Activated naive CD8-positive, alpha-beta T cell treated with anti-CD3 and anti-CD28 coated beads, Interleukin-2, amount 10 ng/mL, durations not matched to agents 7 days and 5 days (primary cell): ENCODE data around the gene CLASRP. TPM values are rescaled to one million over a fixed set of nuclear protein-coding genes. Genes with fewer than 3 reads are reported as not detected.
"Not testable (repeated sequence)": the region's sequence is repeated elsewhere in the genome, so short reads cannot be mapped to it uniquely, and the experiment has no call there.

Experiments used
- ATAC-seq: fragments of 150-1000 bp; cut with Tn5 transposase; one replicate; pipeline ENCODE4 v1.10.0; 2021; ENCODE audit warnings: low read depth, moderate library complexity
- POLR2A ChIA-PET: fragments of 350-600 bp; sonication (Branson Sonifier 250); formaldehyde crosslinking; loops from one replicate; lab custom pipeline; 2021; ENCODE audit warnings: antibody characterized with exemption; lab: Charles Lee
- DNase-seq: peaks from one replicate; pipeline ENCODE4 v3.0.0; 2021
- H3K27ac Mint-ChIP-seq: one replicate; pipeline ENCODE4 v1.8.0; 2022; ENCODE audit warnings: mild to moderate bottlenecking, mixed read lengths
- H3K27me3 Mint-ChIP-seq: one replicate; pipeline ENCODE4 v1.8.0; 2022; ENCODE audit warnings: mild to moderate bottlenecking, moderate library complexity, mixed read lengths
- H3K36me3 Mint-ChIP-seq: one replicate; pipeline ENCODE4 v1.8.0; 2021; ENCODE audit warnings: mild to moderate bottlenecking, mixed read lengths
- H3K4me1 Mint-ChIP-seq: one replicate; pipeline ENCODE4 v1.8.0; 2021; ENCODE audit warnings: mixed read lengths
- H3K4me3 Mint-ChIP-seq: one replicate; pipeline ENCODE4 v1.8.0; 2022; ENCODE audit warnings: mild to moderate bottlenecking, moderate library complexity, mixed read lengths
- H3K9me3 Mint-ChIP-seq: one replicate; pipeline ENCODE4 v1.8.0; 2021; ENCODE audit warnings: mixed read lengths
- total RNA-seq, 2 experiments: library from RNA; stranded (reverse); gene quantifications; one replicate each; pipeline ENCODE4 v1.2.3, GENCODE V29; 2021

Gene CLASRP, protein sequence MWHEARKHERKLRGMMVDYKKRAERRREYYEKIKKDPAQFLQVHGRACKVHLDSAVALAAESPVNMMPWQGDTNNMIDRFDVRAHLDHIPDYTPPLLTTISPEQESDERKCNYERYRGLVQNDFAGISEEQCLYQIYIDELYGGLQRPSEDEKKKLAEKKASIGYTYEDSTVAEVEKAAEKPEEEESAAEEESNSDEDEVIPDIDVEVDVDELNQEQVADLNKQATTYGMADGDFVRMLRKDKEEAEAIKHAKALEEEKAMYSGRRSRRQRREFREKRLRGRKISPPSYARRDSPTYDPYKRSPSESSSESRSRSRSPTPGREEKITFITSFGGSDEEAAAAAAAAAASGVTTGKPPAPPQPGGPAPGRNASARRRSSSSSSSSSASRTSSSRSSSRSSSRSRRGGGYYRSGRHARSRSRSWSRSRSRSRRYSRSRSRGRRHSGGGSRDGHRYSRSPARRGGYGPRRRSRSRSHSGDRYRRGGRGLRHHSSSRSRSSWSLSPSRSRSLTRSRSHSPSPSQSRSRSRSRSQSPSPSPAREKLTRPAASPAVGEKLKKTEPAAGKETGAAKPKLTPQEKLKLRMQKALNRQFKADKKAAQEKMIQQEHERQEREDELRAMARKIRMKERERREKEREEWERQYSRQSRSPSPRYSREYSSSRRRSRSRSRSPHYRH
- 100 to 1,000 TPM; 128 to 129 TPM for total RNA-seq

DNA sequence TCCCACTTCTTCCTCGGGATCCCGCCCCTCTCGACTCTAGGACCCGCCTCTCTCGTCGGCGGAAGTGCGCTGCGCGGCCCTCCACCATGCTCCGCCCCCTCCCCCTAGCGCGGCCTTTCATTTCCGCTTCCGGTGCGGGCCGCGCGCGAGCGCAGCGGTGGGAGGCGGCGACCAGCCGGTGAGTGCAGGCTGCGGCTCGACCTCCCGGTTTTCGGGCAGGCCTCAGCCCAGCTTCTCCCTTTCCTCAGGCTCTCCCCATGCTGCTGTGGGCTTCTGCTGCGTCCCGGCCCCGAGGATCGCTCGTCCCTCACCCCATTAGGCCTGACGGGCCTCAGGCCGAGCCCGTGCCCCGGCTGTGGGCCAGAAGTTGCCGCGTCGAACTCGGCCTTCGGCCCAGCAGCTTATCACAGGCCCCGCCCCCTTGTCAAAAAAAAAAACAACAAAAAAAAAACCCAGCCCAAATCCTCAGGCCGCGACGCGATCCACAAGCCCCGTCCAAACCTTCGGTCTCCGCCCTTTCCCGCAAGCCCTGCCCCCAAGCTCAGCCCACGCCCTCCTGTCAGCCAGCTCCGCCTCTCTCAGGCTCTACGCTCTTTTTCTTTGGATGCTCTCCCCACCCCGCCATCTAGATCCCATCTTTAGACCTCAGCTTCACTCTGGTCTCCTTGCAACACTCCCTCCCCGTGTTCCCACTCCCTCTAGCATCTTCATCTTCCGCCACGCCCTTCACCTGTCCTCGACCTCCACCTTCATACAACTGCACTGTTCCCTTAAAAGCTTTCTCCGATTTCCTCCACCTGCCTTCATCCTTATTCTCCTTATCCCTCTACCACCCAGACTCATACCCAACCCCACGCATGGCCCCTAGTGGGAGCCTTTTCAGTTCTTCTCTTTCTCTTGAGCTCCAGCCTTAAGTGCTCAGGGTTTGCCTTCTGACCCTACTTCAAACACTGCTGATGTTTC lies at the start of gene CLASRP:
Gene CLASRP, plus strand, starts transcription at position 115 of the 963 bp plus-strand sequence. CDS start 1,168 bp downstream, outside the sequence.
- peaks cover 25% of the 10 kb centered on the region for H3K4me1 Mint-ChIP-seq
- no peaks in the 10 kb centered on the region for H3K9me3 Mint-ChIP-seq
- H3K36me3 Mint-ChIP-seq = peaks cover 27% of the 10 kb centered on the region
- ATAC-seq = peak; percentile 92
- peak within 1 kb of the TSS; percentile 97 for H3K27ac Mint-ChIP-seq
- H3K27me3 Mint-ChIP-seq = no peaks in the 10 kb centered on the region
- H3K4me3 Mint-ChIP-seq = peak within 1 kb of the TSS; percentile 96
- peak; percentile 93 for DNase-seq
- POLR2A ChIA-PET = interaction anchor here (0.6 to 2.3 kb wide), 17 partner anchors 8 to 269 kb away, joined by 3 to 17 read pairs (median 4); partner anchors contain the start of genes BLOC1S3, CLPTM1, PPP1R37 and RELB

DNA sequence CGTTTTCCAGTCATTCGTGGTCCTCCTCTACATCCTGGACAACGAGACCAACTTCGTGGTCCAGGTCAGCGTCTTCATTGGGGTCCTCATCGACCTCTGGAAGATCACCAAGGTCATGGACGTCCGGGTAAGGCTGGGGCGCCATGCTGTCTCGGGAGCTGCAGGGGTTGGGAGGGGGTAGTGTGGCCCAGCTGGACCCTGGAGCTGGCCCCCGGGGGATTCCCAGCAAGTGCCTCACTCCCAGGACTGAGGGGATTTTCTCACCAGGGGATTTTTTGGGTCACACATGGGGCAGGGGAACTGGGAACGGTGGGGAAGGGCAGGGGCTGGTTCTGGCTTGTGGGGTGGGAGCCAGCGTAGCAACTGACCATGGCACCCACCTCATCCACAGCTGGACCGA lies 48.4 kb upstream of the CLASRP start:
- H3K36me3 Mint-ChIP-seq = peaks cover 5% of the 10 kb centered on the region
- ATAC-seq (no peak), DNase-seq (no peak)
- H3K4me3 Mint-ChIP-seq = no peak overlapping the region
- H3K9me3 Mint-ChIP-seq = no peaks in the 10 kb centered on the region
- no peak overlapping the region for H3K27ac Mint-ChIP-seq
- H3K27me3 Mint-ChIP-seq = no peaks in the 10 kb centered on the region
- POLR2A ChIA-PET = no interaction called here
- H3K4me1 Mint-ChIP-seq = peaks cover 7% of the 10 kb centered on the region

DNA sequence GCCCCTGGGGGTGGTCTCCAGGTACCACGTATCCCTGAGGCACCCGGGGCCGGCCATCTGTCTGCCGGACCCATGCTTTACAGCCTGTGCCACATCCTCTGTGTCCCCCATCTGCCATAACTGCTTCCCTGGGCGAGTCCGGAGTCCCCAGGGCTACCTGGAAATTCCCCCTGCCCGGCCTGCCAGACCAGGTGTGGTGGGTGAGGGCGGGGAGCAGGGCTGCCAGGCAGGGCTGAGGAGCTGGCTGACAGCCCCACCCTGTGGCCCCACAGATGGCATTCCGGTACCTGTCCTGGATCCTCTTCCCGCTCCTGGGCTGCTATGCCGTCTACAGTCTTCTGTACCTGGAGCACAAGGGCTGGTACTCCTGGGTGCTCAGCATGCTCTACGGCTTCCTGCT lies 47.9 kb upstream of the CLASRP start:
- peaks cover 5% of the 10 kb centered on the region for H3K36me3 Mint-ChIP-seq
- POLR2A ChIA-PET = no interaction called here
- ATAC-seq (no peak), DNase-seq (no peak)
- no peaks in the 10 kb centered on the region for H3K9me3 Mint-ChIP-seq
- H3K4me3 Mint-ChIP-seq = no peak overlapping the region
- no peak overlapping the region for H3K27ac Mint-ChIP-seq
- peaks cover 7% of the 10 kb centered on the region for H3K4me1 Mint-ChIP-seq
- no peaks in the 10 kb centered on the region for H3K27me3 Mint-ChIP-seq

DNA sequence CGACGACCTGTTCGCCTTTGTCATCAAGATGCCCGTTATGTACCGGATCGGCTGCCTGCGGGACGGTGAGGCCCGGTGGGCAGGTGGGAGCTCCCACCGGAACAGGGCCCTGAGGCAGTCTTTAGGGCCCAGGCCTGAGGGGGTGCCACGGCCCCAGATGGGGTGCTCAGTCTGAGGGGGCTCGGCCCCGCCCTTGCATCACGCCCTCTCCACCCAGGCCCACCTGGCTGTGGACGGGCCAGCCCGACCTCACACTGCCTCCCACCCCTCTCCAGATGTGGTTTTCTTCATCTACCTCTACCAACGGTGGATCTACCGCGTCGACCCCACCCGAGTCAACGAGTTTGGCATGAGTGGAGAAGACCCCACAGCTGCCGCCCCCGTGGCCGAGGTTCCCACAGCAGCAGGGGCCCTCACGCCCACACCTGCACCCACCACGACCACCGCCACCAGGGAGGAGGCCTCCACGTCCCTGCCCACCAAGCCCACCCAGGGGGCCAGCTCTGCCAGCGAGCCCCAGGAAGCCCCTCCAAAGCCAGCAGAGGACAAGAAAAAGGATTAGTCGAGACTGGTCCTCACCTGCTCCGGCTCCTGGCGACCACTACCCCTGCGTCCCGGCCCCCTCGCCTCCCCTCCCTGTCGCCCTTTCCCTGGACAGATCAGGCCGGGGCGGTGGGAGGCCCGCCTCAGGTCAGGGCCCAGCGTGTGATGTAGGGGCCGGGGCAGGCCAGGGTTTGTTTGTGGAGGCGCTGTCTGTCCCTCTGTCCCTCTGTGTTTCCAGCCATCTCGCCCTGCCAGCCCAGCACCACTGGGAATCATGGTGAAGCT lies 46.3 kb upstream of the CLASRP start:
- DNase-seq (no peak), ATAC-seq (no peak)
- H3K4me3 Mint-ChIP-seq = no peak overlapping the region
- POLR2A ChIA-PET = interaction anchor here (0.6 kb wide), 1 partner anchor 55 kb away, joined by 3 read pairs; no protein-coding TSS in a partner anchor
- H3K36me3 Mint-ChIP-seq = peaks cover 5% of the 10 kb centered on the region
- peaks cover 7% of the 10 kb centered on the region for H3K4me1 Mint-ChIP-seq
- no peaks in the 10 kb centered on the region for H3K9me3 Mint-ChIP-seq
- H3K27me3 Mint-ChIP-seq = no peaks in the 10 kb centered on the region
- H3K27ac Mint-ChIP-seq = no peak overlapping the region

DNA sequence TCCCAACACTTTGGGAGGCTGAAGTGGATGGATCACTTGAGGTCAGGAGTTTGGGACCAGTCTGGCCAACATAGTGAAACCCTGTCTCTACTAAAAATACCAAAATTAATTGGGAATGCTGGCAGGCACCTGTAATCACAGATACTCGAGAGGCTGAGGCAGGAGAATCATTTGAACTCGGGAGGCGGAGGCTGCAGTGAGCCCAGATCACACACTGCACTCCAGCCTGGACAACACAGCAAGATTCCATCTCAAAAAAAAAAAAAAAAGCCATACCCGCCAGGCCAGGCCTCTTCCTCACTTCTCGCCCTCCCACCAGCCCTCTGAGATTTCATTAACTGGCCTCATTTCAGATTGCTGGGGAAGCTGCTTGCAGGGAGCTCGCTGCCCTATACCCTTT lies 45.3 kb upstream of the CLASRP start:
- H3K27me3 Mint-ChIP-seq = no peaks in the 10 kb centered on the region
- ATAC-seq (no peak), DNase-seq (no peak)
- POLR2A ChIA-PET = interaction anchor here (0.7 kb wide), 1 partner anchor 160 kb away, joined by 4 read pairs; no protein-coding TSS in a partner anchor
- peaks cover 7% of the 10 kb centered on the region for H3K4me1 Mint-ChIP-seq
- H3K27ac Mint-ChIP-seq = no peak overlapping the region
- no peaks in the 10 kb centered on the region for H3K9me3 Mint-ChIP-seq
- H3K4me3 Mint-ChIP-seq = no peak overlapping the region
- peaks cover 4% of the 10 kb centered on the region for H3K36me3 Mint-ChIP-seq

DNA sequence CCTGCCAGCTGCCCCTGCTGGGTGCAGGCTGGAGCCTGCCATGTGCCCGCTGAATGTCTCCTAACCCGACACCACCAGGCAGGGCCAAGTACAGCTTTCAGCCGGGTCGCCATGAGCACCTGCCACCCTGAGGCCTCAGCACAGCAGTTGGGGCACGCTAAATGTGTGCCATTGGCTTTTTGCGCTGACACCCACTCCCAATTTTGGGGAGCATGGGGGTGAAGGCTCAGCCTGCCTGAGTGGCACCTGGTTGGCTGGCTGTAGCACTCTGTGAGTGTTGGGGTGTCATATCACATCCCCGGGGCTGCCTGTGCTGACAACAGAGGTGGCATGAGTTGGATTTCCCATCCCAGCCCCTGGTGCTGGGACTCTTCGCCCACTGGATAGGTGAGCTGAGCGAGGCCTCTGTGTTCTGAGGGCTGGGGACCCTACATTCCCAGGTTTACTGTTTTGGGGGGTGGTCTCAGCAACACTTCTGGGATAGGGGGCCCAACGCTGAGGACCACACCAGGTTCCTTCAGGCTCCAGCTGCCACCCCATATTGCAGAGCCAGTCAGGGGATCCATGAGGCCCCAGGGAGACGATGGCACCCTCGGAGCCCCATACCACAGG lies 44.8 kb upstream of the CLASRP start:
- peaks cover 4% of the 10 kb centered on the region for H3K36me3 Mint-ChIP-seq
- POLR2A ChIA-PET = interaction anchor here (0.7 kb wide), 1 partner anchor 159 kb away, joined by 4 read pairs; no protein-coding TSS in a partner anchor
- no peak for DNase-seq
- H3K4me1 Mint-ChIP-seq = peaks cover 7% of the 10 kb centered on the region
- no peak overlapping the region for H3K4me3 Mint-ChIP-seq
- ATAC-seq = no peak
- no peaks in the 10 kb centered on the region for H3K9me3 Mint-ChIP-seq
- no peak overlapping the region for H3K27ac Mint-ChIP-seq
- no peaks in the 10 kb centered on the region for H3K27me3 Mint-ChIP-seq

DNA sequence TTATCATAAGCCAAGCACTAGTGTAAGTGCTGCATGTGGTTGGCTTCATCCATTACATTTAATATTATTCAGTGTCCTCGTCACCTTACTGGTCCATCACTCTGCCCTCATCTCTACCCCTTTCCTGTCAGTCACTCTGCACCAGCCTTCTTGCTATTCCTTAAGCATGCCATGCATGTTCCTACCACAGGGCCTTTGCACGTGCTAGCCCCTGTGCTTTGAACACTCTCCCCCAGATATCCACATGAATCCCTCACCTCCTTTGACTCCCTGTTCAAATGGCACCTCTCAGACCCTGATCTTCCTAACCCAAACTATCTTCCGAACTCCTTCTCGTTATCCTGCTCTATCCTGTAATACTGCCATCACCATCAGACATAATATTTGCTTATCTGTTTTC lies 40.8 kb upstream of the CLASRP start:
- peaks cover 4% of the 10 kb centered on the region for H3K36me3 Mint-ChIP-seq
- H3K9me3 Mint-ChIP-seq = no peaks in the 10 kb centered on the region
- peaks cover 2% of the 10 kb centered on the region for H3K27me3 Mint-ChIP-seq
- ATAC-seq (no peak), DNase-seq (no peak)
- H3K27ac Mint-ChIP-seq = peak overlapping the region; percentile 39
- no peak overlapping the region for H3K4me3 Mint-ChIP-seq
- peaks cover 8% of the 10 kb centered on the region for H3K4me1 Mint-ChIP-seq
- POLR2A ChIA-PET = interaction anchor here (0.7 kb wide), 1 partner anchor 215 kb away, joined by 4 read pairs; no protein-coding TSS in a partner anchor

DNA sequence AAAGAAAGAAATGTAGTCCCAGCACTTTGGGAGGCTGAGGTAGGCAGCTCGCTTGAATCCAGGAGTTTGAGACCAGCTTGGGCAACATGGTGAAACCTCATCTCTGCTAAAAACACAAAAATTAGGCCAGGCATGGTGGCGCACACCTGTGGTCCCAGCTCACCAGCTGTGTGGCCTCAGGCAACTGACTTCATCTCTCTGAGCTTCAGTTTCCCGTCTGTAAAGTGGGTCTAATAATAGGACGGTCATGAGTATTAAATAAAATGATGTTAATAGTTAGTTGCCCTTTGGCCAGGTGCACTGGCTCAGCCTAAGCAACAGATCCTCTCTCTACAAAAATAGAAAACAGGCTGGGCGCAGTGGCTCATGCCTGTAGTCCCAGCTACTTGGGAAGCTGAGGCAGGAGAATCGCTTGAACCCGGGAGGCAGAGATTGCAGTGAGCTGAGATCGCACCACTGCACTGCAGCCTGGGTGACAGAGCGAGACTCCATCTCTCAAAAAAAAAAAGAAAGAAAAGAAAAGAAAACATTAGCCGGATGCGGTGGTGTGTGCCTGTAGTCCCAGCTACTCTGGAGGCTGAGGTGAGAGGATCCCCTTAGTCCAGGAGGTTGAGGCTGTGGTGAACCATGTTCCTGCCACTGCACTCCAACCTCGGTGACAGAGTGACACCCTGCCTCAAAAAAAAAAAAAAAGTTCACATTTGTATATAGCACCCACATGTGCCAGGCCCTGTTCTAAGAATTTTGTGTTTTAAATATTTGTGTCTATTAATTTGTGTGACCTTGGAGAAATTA lies 39.5 kb upstream of the CLASRP start:
- not testable (repeated sequence) for ATAC-seq, H3K4me3 Mint-ChIP-seq, H3K27ac Mint-ChIP-seq, H3K9me3 Mint-ChIP-seq, DNase-seq, H3K27me3 Mint-ChIP-seq, H3K36me3 Mint-ChIP-seq, H3K4me1 Mint-ChIP-seq
- POLR2A ChIA-PET = interaction anchor here (0.7 kb wide), 1 partner anchor 231 kb away, joined by 3 read pairs; no protein-coding TSS in a partner anchor

DNA sequence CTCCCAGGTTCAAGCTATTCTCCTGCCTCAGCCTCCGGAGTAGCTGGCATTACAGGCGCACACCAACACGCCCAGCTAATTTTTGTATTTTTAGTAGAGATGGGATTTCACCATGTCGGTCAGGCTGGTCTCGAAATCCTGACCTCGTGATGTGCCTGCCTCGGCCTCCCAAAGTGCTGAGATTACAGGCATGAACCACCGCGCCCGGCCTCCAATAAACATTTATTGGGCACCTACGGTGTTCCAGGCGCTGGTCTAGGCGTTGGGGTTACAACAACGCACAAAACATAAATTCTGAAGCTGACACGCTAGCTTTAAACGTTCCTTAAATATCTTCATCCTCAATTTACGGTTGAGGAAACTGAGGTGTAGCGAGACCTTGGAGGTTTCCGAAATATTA lies 38.2 kb upstream of the CLASRP start:
- not testable (repeated sequence) for H3K36me3 Mint-ChIP-seq, ATAC-seq, H3K27me3 Mint-ChIP-seq, DNase-seq, H3K9me3 Mint-ChIP-seq, H3K4me1 Mint-ChIP-seq
- peak overlapping the region; percentile 51 for H3K4me3 Mint-ChIP-seq
- POLR2A ChIA-PET = interaction anchor here (2.3 kb wide), 1 partner anchor 38 kb away, joined by 16 read pairs; the partner anchor contains the start of gene CLASRP
- H3K27ac Mint-ChIP-seq = peak overlapping the region; percentile 45

DNA sequence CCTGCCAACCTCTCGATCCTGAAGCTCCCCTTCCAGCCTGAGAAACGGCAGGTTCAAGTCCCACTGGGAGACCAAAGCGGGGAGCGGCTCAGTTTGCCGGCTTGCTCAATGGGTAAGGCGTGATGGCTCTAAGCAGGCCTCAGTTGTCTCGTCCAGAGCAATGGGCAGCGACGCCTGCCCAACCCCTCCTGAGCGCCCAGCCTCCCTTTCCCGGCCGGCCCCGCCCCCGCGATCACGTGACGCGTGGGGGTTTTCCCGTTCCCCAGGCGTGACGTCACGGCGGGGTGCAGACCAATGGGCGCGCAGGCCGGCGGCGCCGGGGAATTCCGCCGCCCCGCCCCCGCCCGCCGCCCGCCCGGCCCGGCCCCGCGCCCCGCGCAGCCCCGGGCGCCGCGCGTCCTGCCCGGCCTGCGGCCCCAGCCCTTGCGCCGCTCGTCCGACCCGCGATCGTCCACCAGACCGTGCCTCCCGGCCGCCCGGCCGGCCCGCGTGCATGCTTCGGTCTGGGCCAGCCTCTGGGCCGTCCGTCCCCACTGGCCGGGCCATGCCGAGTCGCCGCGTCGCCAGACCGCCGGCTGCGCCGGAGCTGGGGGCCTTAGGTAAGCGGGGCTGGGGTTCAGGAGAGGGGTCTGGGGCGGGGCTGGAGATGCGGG lies 37.6 kb upstream of the CLASRP start, which contains the start of gene RELB:
Gene RELB, plus strand, starts transcription at position 378 of the 653 bp plus-strand sequence. Its CDS starts 116 bp downstream, at position 494.
- POLR2A ChIA-PET = interaction anchor here (0.7 to 2.3 kb wide), 6 partner anchors 38 to 682 kb away, joined by 3 to 16 read pairs (median 5); partner anchors contain the start of genes BLOC1S3, CLASRP, CLPTM1 and TRAPPC6A
- peak within 1 kb of the TSS; percentile 96 for H3K4me3 Mint-ChIP-seq
- no peaks in the 10 kb centered on the region for H3K9me3 Mint-ChIP-seq

More for the DNA sequence above, 37.6 kb upstream of the CLASRP start, which contains the start of gene RELB:
- peaks cover 5% of the 10 kb centered on the region for H3K4me1 Mint-ChIP-seq
- peaks cover 1% of the 10 kb centered on the region for H3K36me3 Mint-ChIP-seq
- DNase-seq = peak; percentile 99
- peaks cover 2% of the 10 kb centered on the region for H3K27me3 Mint-ChIP-seq
- peak within 1 kb of the TSS; percentile 99 for H3K27ac Mint-ChIP-seq
- ATAC-seq = peak; percentile 67
